Brain microvascular endothelial cell (primary cell): ENCODE data around the gene CYFIP2.

ENCODE experiments used
- DNase-seq: peaks from one replicate; pipeline ENCODE4 v3.0.0-alpha.2; 2020
- H3K27ac ChIP-seq: fragments of 250-450 bp; sonication (Bioruptor Pico); 2 replicates; pipeline ENCODE4 v1.5.1; 2020; ENCODE audit warnings: mild to moderate bottlenecking, moderate library complexity
- H3K27me3 ChIP-seq: fragments of 250-450 bp; sonication (Bioruptor Pico); replicated peaks from 2 replicates; pipeline ENCODE4 v1.5.1; 2020; ENCODE audit warnings: mild to moderate bottlenecking
- H3K36me3 ChIP-seq: fragments of 250-450 bp; sonication (Bioruptor Pico); replicated peaks from 2 replicates; pipeline ENCODE4 v1.5.1; 2020; ENCODE audit warnings: mild to moderate bottlenecking
- H3K4me3 ChIP-seq: 2 replicates; pipeline ENCODE4 v1.5.1; 2011; ENCODE audit warnings: low read depth, mild to moderate bottlenecking, control low read depth, low read length, moderate library complexity
- in situ Hi-C: cut with HindIII; loops from 2 replicates; pipeline ENCODE4 v1.10.0; 2017; ENCODE audit warnings: low sequenced_read_pairs, low pct_ligation_motif_present
- TF ChIP-seq, protein P1 (sequence below): IDR thresholded peaks from 2 replicates; pipeline ENCODE4 v1.5.1; 2011; ENCODE audit warnings: low read depth, mild to moderate bottlenecking, moderate library complexity, low read length, control low read depth, inconsistent platforms; ENCODE audit errors: missing control alignments

The CYFIP2 gene

GRCh38 chr5:157365732-157366131 is 99.8 kb downstream of the CYFIP2 start:
- no peak for DNase-seq
- H3K27me3 ChIP-seq: no peaks in the 10 kb centered on the region
- H3K36me3 ChIP-seq: no peaks in the 10 kb centered on the region
- in situ Hi-C loops: no loop called here
- TF ChIP-seq, protein P1, sequence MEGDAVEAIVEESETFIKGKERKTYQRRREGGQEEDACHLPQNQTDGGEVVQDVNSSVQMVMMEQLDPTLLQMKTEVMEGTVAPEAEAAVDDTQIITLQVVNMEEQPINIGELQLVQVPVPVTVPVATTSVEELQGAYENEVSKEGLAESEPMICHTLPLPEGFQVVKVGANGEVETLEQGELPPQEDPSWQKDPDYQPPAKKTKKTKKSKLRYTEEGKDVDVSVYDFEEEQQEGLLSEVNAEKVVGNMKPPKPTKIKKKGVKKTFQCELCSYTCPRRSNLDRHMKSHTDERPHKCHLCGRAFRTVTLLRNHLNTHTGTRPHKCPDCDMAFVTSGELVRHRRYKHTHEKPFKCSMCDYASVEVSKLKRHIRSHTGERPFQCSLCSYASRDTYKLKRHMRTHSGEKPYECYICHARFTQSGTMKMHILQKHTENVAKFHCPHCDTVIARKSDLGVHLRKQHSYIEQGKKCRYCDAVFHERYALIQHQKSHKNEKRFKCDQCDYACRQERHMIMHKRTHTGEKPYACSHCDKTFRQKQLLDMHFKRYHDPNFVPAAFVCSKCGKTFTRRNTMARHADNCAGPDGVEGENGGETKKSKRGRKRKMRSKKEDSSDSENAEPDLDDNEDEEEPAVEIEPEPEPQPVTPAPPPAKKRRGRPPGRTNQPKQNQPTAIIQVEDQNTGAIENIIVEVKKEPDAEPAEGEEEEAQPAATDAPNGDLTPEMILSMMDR: no peak
- H3K27ac ChIP-seq: no peak overlapping the region
- H3K4me3 ChIP-seq: no peak overlapping the region

- Histone ChIP-seq H3K36me3 (no peaks in the 10 kb centered on the region), H3K27ac (no peak overlapping the region), H3K4me3 (no peak overlapping the region), H3K27me3 (no peaks in the 10 kb centered on the region)
- TF ChIP-seq, protein P1: peak; percentile 83
- in situ Hi-C loops: no loop called here
- peak; percentile 77 for DNase-seq
Observed at GRCh38 chr5:157366741-157367674, 101.1 kb downstream of the CYFIP2 start.

- DNase-seq: no peak
- TF ChIP-seq, protein P1: no peak
- in situ Hi-C loops: no loop called here
- H3K27ac ChIP-seq: no peak overlapping the region
- no peaks in the 10 kb centered on the region for H3K27me3 ChIP-seq
- no peak overlapping the region for H3K4me3 ChIP-seq
- H3K36me3 ChIP-seq: no peaks in the 10 kb centered on the region
Observed at GRCh38 chr5:157369507-157369906, 103.6 kb downstream of the CYFIP2 start.

GRCh38 chr5:157370967-157371366 is 105.0 kb downstream of the CYFIP2 start:
- in situ Hi-C loops: no loop called here
- peak overlapping the region; percentile 90 for H3K27ac ChIP-seq
- no peaks in the 10 kb centered on the region for H3K36me3 ChIP-seq
- H3K4me3 ChIP-seq: no peak overlapping the region
- peak; percentile 50 for DNase-seq
- no peaks in the 10 kb centered on the region for H3K27me3 ChIP-seq
- TF ChIP-seq, protein P1: no peak

DNA sequence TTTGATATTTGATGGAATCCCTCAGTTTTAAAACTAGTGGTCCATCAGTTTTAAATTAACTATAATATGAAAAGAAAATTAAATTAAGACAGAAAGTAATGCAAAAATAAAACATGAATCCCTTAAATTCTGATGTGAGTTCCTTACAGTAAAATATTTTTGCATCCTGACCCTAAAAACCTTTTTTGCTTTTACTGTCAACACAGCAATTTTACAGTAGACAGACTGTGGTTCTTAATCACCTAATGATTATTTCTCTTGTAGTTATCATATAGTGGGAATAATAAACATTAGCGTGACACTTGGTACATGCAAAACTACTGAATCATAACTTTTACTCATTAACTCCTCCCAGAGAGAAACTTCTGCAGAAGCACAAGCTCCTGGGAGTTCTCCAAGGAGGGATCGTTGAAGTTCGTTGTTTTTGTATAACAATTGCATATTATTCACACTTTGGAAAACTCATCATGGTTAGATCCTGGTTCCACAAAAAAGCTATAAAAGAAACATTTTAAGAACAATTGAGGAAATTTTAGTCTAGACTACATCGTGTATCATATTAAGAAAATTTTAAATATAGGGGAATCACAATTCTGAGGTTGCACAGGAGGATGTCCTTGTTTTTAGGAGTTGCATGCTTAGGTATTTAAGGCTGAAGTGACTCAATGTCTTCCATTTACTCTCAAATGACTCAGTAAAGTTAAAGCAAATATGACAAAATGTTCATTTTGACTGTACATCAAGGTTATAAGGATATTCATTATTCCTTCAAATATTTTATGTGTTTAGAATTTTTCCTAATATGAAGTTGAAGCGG is 105.9 kb downstream of the CYFIP2 start:
- H3K27ac ChIP-seq: peak overlapping the region; percentile 90
- no peaks in the 10 kb centered on the region for H3K36me3 ChIP-seq
- peak; percentile 39 for DNase-seq
- TF ChIP-seq, protein P1: no peak
- no peak overlapping the region for H3K4me3 ChIP-seq
- in situ Hi-C loops: no loop called here
- H3K27me3 ChIP-seq: no peaks in the 10 kb centered on the region
